Sigmoid colon (tissue), 3 donors: Measurements from ENCODE around the gene GJA10.

Source experiments
- POLR2A ChIP-seq, 2 donors: fragments of 450-650 bp; IDR thresholded peaks; one replicate each; pipeline ENCODE4 v1.6.1; 2016; ENCODE audit warnings: antibody characterized with exemption in 2 of 2, mild to moderate bottlenecking in 2 of 2, moderate library complexity in 2 of 2
- TF ChIP-seq, protein P1 (sequence below), 4 experiments: fragments of 450-650 bp in 3 of 4; fragments of 200-600 bp in 1 of 4; IDR thresholded peaks; one replicate each; pipeline ENCODE4 v1.5.1; 2016 to 2019; ENCODE audit warnings: antibody characterized with exemption in 4 of 4, mild to moderate bottlenecking in 3 of 4, moderate library complexity in 2 of 4

DNA sequence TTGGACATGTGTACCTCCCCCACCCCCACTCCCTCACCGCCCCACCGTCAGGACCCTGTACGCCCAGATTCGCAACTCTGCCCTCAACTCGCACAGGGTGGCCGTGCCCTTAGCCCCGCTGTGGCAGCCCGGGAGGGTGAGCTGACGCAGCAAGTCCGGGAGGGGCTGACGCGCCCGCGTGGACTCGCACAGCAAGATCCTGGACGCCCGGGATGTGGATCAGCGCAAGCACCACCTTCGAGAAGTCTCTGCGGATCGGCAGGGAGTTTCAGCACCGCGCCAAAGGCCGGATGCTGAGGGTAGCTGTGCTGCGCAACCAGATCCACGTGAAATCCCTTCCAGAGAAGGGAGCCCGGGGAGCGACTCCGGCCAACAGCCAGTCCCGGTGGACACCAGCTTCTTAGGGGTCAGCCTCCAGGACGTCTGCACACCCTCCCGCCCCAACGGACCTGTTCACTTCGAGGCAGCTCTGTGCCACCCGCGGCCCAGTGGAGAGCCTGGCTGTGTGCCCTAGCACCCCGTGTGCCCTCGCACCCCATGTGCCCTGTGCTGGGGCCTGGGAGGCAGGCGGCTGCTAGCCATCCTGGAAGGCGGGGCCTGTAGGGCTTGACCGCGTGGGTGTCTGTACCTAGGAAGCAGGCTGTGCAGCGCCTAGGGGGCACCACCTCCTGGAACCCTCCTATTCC lies 6.7 kb upstream of the GJA10 start:
- TF ChIP-seq, protein P1, sequence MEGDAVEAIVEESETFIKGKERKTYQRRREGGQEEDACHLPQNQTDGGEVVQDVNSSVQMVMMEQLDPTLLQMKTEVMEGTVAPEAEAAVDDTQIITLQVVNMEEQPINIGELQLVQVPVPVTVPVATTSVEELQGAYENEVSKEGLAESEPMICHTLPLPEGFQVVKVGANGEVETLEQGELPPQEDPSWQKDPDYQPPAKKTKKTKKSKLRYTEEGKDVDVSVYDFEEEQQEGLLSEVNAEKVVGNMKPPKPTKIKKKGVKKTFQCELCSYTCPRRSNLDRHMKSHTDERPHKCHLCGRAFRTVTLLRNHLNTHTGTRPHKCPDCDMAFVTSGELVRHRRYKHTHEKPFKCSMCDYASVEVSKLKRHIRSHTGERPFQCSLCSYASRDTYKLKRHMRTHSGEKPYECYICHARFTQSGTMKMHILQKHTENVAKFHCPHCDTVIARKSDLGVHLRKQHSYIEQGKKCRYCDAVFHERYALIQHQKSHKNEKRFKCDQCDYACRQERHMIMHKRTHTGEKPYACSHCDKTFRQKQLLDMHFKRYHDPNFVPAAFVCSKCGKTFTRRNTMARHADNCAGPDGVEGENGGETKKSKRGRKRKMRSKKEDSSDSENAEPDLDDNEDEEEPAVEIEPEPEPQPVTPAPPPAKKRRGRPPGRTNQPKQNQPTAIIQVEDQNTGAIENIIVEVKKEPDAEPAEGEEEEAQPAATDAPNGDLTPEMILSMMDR (IDR thresholded peaks at IDR 0.05), result no peak
- TF ChIP-seq POLR2A (IDR thresholded peaks at IDR 0.05), result no peak
